HL-60 (cell line): ENCODE results near the gene GSTA3.

ENCODE experiments used
- DNase-seq, 2 experiments: peaks; one replicate each; pipeline ENCODE4 v3.0.0-alpha.2; 2010 to 2020; ENCODE audit warnings: low read depth in 1 of 2, low spot score in 1 of 2
- H3K27ac ChIP-seq: fragments of 250-450 bp; sonication (Bioruptor Pico); replicated peaks from 2 replicates; pipeline ENCODE4 v1.5.1; 2020; ENCODE audit warnings: mild to moderate bottlenecking, moderate library complexity
- H3K27me3 ChIP-seq: fragments of 250-450 bp; sonication (Bioruptor Pico); 2 replicates; pipeline ENCODE4 v1.5.1; 2021; ENCODE audit warnings: mild to moderate bottlenecking, moderate library complexity; ENCODE audit not compliant: insufficient read depth, poor library complexity, severe bottlenecking
- H3K4me3 ChIP-seq: replicated peaks from 2 replicates; pipeline ENCODE4 v1.5.1; 2011; ENCODE audit warnings: mild to moderate bottlenecking, control low read depth, low read length; ENCODE audit not compliant: insufficient read depth
- GABPA ChIP-seq: IDR thresholded peaks from 2 replicates; pipeline ENCODE4 v1.6.1; 2012; ENCODE audit warnings: low read depth
- POLR2AphosphoS5 ChIP-seq: IDR thresholded peaks from 2 replicates; pipeline ENCODE4 v1.6.1; 2012; ENCODE audit warnings: low read depth
- SPI1 ChIP-seq: IDR thresholded peaks from 2 replicates; pipeline ENCODE4 v1.6.1; 2012; ENCODE audit warnings: low read depth, mild to moderate bottlenecking, borderline replicate concordance
- long read RNA-seq: library from polyadenylated mRNA; unstranded; transcript quantifications from one replicate; pipeline ENCODE4 v2.0.0, GENCODE V29; 2020
- TF ChIP-seq, protein P1 (sequence below): IDR thresholded peaks from 2 replicates; pipeline ENCODE4 v1.6.1; 2012; ENCODE audit warnings: low read depth; ENCODE audit not compliant: insufficient replicate concordance
- TF ChIP-seq, protein P2 (sequence below): IDR thresholded peaks from one replicate; pipeline ENCODE4 v1.5.1; 2011; ENCODE audit warnings: low read length, control low read depth, inconsistent platforms; ENCODE audit not compliant: insufficient read depth

Gene GSTA3
- long read RNA-seq, result 0 reads

DNA sequence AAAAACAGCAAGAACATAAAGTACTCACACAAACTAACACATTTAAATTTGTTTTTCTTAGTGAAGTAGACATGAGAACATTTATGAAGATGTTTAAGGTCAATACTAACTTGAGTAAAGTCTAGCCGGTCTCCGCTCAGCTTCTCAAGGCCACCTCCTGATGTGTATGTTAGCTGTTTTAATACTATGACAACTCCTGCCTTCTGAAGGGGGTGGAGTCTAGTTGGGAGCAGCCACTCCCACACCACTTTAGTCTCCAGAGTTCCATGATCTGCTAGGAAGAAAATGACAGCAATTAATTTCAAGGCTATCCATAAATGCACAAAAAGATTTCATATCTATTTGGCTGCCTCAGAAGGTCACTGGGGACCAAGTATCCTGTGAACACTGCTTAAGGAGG lies at the start of gene GSTA3:
Gene GSTA3 (minus strand): TSS at position 168 of the 400 bp plus-strand sequence. CDS start 3,864 bp downstream, outside the sequence.
- DNase-seq, result no peak
- TF ChIP-seq SPI1 (no peak), POLR2AphosphoS5 (no peak), GABPA (no peak)
- TF ChIP-seq, protein P1, sequence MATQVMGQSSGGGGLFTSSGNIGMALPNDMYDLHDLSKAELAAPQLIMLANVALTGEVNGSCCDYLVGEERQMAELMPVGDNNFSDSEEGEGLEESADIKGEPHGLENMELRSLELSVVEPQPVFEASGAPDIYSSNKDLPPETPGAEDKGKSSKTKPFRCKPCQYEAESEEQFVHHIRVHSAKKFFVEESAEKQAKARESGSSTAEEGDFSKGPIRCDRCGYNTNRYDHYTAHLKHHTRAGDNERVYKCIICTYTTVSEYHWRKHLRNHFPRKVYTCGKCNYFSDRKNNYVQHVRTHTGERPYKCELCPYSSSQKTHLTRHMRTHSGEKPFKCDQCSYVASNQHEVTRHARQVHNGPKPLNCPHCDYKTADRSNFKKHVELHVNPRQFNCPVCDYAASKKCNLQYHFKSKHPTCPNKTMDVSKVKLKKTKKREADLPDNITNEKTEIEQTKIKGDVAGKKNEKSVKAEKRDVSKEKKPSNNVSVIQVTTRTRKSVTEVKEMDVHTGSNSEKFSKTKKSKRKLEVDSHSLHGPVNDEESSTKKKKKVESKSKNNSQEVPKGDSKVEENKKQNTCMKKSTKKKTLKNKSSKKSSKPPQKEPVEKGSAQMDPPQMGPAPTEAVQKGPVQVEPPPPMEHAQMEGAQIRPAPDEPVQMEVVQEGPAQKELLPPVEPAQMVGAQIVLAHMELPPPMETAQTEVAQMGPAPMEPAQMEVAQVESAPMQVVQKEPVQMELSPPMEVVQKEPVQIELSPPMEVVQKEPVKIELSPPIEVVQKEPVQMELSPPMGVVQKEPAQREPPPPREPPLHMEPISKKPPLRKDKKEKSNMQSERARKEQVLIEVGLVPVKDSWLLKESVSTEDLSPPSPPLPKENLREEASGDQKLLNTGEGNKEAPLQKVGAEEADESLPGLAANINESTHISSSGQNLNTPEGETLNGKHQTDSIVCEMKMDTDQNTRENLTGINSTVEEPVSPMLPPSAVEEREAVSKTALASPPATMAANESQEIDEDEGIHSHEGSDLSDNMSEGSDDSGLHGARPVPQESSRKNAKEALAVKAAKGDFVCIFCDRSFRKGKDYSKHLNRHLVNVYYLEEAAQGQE, result no peak
- TF ChIP-seq, protein P2, sequence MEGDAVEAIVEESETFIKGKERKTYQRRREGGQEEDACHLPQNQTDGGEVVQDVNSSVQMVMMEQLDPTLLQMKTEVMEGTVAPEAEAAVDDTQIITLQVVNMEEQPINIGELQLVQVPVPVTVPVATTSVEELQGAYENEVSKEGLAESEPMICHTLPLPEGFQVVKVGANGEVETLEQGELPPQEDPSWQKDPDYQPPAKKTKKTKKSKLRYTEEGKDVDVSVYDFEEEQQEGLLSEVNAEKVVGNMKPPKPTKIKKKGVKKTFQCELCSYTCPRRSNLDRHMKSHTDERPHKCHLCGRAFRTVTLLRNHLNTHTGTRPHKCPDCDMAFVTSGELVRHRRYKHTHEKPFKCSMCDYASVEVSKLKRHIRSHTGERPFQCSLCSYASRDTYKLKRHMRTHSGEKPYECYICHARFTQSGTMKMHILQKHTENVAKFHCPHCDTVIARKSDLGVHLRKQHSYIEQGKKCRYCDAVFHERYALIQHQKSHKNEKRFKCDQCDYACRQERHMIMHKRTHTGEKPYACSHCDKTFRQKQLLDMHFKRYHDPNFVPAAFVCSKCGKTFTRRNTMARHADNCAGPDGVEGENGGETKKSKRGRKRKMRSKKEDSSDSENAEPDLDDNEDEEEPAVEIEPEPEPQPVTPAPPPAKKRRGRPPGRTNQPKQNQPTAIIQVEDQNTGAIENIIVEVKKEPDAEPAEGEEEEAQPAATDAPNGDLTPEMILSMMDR, result no peak
- H3K27ac ChIP-seq, result no peak within 1 kb of the TSS
- H3K27me3 ChIP-seq, result no peaks in the 10 kb centered on the region
- no peak within 1 kb of the TSS for H3K4me3 ChIP-seq

DNA sequence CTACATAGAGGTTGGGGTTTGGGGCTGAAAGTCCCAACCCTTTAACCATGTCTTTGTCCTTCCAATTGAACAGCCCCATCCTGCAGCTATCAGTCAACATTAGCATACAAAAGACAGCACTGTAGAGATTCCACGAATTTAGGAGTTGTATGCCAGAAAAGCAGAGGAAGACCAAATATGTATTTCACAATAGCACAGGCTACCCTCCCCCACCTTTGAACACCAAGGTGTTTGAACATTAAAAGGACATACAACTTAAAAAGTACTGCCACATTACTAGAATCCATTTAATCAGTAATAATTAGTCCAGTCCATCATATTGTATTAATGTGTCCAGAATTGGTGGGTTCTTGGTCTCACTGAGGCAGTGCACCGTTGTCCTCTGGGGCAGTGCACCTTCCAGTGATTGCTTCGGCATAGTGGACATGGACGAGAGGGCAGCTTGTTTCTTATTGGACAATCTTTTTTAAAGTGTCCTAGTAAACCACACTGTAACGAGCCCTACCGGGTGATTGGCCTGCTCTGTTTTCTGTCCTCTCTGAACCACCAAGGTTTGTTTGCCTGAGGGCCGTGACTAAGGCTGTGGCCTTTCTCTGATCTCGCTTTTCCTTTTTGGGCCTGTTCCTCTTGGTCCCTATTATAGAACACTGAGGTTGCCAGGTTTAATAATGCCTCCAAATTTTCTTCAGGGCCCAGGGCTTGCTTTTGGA lies 49.2 kb upstream of the GSTA3 start:
- no peak for DNase-seq
- Histone ChIP-seq H3K4me3 (no peak overlapping the region), H3K27ac (no peak overlapping the region), H3K27me3 (no peaks in the 10 kb centered on the region)
- TF ChIP-seq GABPA (no peak), POLR2AphosphoS5 (no peak), SPI1 (no peak)
- TF ChIP-seq, protein P2, result no peak
- TF ChIP-seq, protein P1, result no peak

DNA sequence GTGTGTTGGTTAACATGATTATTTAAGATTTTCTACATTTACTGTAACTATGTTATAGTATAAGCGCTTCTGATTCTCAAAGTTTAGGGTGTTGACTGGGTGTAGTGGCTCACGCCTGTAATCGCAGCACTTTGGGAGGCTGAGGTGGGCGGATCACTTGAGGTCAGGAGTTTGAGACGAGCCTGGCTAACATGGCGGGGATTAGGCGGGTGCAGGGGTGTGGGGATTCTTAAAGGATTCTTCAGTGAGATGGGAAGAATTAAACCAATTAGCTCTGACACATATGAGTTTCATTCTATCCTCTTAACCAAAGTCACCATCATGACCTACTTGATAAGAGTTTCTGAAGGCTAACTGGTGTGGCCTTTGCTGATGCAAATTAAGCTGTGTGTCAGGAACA lies 46.4 kb upstream of the GSTA3 start:
- TF ChIP-seq GABPA (no peak), POLR2AphosphoS5 (no peak), SPI1 (no peak)
- TF ChIP-seq, protein P1, result no peak
- TF ChIP-seq, protein P2, result no peak
- no peak overlapping the region for H3K4me3 ChIP-seq
- DNase-seq, result no peak
- H3K27me3 ChIP-seq, result no peaks in the 10 kb centered on the region
- no peak overlapping the region for H3K27ac ChIP-seq
